Keratinocyte (primary cell): Measurements from ENCODE around the gene ANKS1B. TPM values are rescaled to one million over a fixed set of nuclear protein-coding genes. Genes with fewer than 3 reads are reported as not detected.

Experiments used
- DNase-seq: peaks from one replicate; pipeline ENCODE4 v3.0.0-alpha.2; 2011; ENCODE audit warnings: low read depth, missing footprints, low spot score
- FAIRE-seq: peaks from 2 replicates; lab custom pipeline; 2011; peaks lifted over from hg19 to GRCh38; lab: Jason Lieb, UNC
- H2AFZ ChIP-seq: 2 replicates; pipeline ENCODE4 v1.6.0; 2012; ENCODE audit warnings: low read length, control low read depth, inconsistent platforms; ENCODE audit not compliant: control insufficient read depth
- H3K27ac ChIP-seq: 2 replicates; pipeline ENCODE4 v1.5.1; 2011; ENCODE audit warnings: low read length; ENCODE audit not compliant: control insufficient read depth, insufficient read depth
- H3K27me3 ChIP-seq: 3 replicates; pipeline ENCODE4 v1.6.0; 2011; ENCODE audit warnings: low read length; ENCODE audit not compliant: control insufficient read depth, insufficient read depth; ENCODE audit errors: extremely low read depth
- H3K36me3 ChIP-seq, 2 experiments: 2 replicates in 1 of 2; 3 replicates in 1 of 2; pipeline ENCODE4 v1.5.1; 2011; ENCODE audit warnings: low read length in 2 of 2, mild to moderate bottlenecking in 1 of 2; ENCODE audit not compliant: control insufficient read depth in 2 of 2, insufficient read depth in 2 of 2; ENCODE audit errors: extremely low read depth in 1 of 2
- H3K4me1 ChIP-seq: 3 replicates; pipeline ENCODE4 v1.5.1; 2011; ENCODE audit warnings: low read length; ENCODE audit not compliant: control insufficient read depth, insufficient read depth; ENCODE audit errors: extremely low read depth
- H3K4me2 ChIP-seq: 3 replicates; pipeline ENCODE4 v1.6.0; 2011; ENCODE audit warnings: low read depth, low read length; ENCODE audit not compliant: control insufficient read depth, insufficient read depth; ENCODE audit errors: extremely low read depth
- H3K4me3 ChIP-seq, 3 experiments: fragments of 200-600 bp in 1 of 3; sonication (generic) in 1 of 3; 2 replicates in 2 of 3; 3 replicates in 1 of 3; pipeline ENCODE4 v1.5.1; 2011 to 2016; ENCODE audit warnings: low read length in 3 of 3, mild to moderate bottlenecking in 3 of 3, control low read depth in 2 of 3, inconsistent platforms in 1 of 3, low read depth in 1 of 3, mixed read lengths in 1 of 3, mixed run types in 1 of 3, moderate library complexity in 1 of 3; ENCODE audit not compliant: control insufficient read depth in 2 of 3, insufficient read depth in 2 of 3; ENCODE audit errors: extremely low read depth in 1 of 3
- H3K79me2 ChIP-seq: 2 replicates; pipeline ENCODE4 v1.6.0; 2012; ENCODE audit warnings: low read length; ENCODE audit not compliant: control insufficient read depth, insufficient read depth
- H3K9ac ChIP-seq: 3 replicates; pipeline ENCODE4 v1.6.0; 2011; ENCODE audit warnings: low read length; ENCODE audit not compliant: control insufficient read depth, insufficient read depth; ENCODE audit errors: extremely low read depth
- H3K9me1 ChIP-seq: 3 replicates; pipeline ENCODE4 v1.6.0; 2011; ENCODE audit warnings: low read length; ENCODE audit not compliant: control insufficient read depth, insufficient read depth; ENCODE audit errors: extremely low read depth
- H3K9me3 ChIP-seq: 2 replicates; pipeline ENCODE4 v1.5.1; 2012; ENCODE audit warnings: low read depth, low read length; ENCODE audit not compliant: control insufficient read depth
- H4K20me1 ChIP-seq: 3 replicates; pipeline ENCODE4 v1.6.0; 2011; ENCODE audit warnings: low read length; ENCODE audit not compliant: control insufficient read depth, insufficient read depth; ENCODE audit errors: extremely low read depth
- CTCF ChIP-seq, 3 experiments: IDR thresholded peaks in 1 of 3; conservative IDR thresholded peaks in 1 of 3; optimal IDR thresholded peaks in 1 of 3; 2 replicates in 2 of 3; 3 replicates in 1 of 3; pipeline versions ENCODE3 to v1.5.1; 2011; ENCODE audit warnings: low read length in 3 of 3, mild to moderate bottlenecking in 3 of 3, moderate library complexity in 2 of 3, control low read depth in 1 of 3, inconsistent platforms in 1 of 3; ENCODE audit not compliant: insufficient read depth in 2 of 3; ENCODE audit errors: extremely low read depth in 1 of 3
- EZH2 ChIP-seq: IDR thresholded peaks from one replicate; pipeline ENCODE4 v1.6.1; 2012; ENCODE audit warnings: inconsistent platforms, mild to moderate bottlenecking, low read length, moderate library complexity
- dilution Hi-C: fragments of 300-500 bp; cut with MboI; formaldehyde crosslinking; loops from one replicate; pipeline ENCODE4 v1.7.0; 2020; ENCODE audit warnings: low sequenced_read_pairs; ENCODE audit not compliant: extremely low pct_ligation_motif_present
- polyA plus RNA-seq, 5 experiments: library from polyadenylated mRNA; depleted of rRNA in 3 of 5; stranded (reverse) in 3 of 5; stranded (forward) in 1 of 5; unstranded in 1 of 5; fragments of >200 nt; gene quantifications; 1 replicate in 1 of 5; 2 replicates in 3 of 5; 3 replicates in 1 of 5; pipeline versions ENCODE4 v1.2.1 to v1.2.3, GENCODE V29; 2011 to 2012; ENCODE audit warnings: missing spikeins in 2 of 5, low read depth in 1 of 5, low replicate concordance in 1 of 5

Gene ANKS1B
- polyA plus RNA-seq, 1 donor (not counting 4 experiments of a cell fraction or from before 2014, with no cell fraction given): not detected

GRCh38 chr12:98744680-98745079 lies 1240.1 kb downstream of the ANKS1B start:
- no peak for FAIRE-seq
- dilution Hi-C loops: no loop called here
- H3K36me3 ChIP-seq: no peaks in the 10 kb centered on the region
- H3K4me2 ChIP-seq: no peak overlapping the region
- DNase-seq: no peak
- TF ChIP-seq CTCF (optimal IDR thresholded peaks at IDR 0.05 in 1 of 3, IDR thresholded peaks at IDR 0.05 in 1 of 3, conservative IDR thresholded peaks at IDR 0.05 in 1 of 3; ENCODE audit: extremely low read depth in 1 of 3, insufficient read depth in 2 of 3, low read length in 3 of 3) (no peak), EZH2 (no peak)
- H3K4me1 ChIP-seq: peaks cover 9% of the 10 kb centered on the region
- no peak overlapping the region for H2AFZ ChIP-seq
- no peaks in the 10 kb centered on the region for H3K9me3 ChIP-seq
- H3K79me2 ChIP-seq: no peaks in the 10 kb centered on the region
- H4K20me1 ChIP-seq: no peaks in the 10 kb centered on the region
- H3K4me3 ChIP-seq: no peak overlapping the region
- peaks cover 16% of the 10 kb centered on the region for H3K27me3 ChIP-seq
- H3K9ac ChIP-seq: no peak overlapping the region
- no peaks in the 10 kb centered on the region for H3K9me1 ChIP-seq
- no peak overlapping the region for H3K27ac ChIP-seq

- no peaks in the 10 kb centered on the region for H3K9me3 ChIP-seq
Measured at GRCh38 chr12:98743362-98743953, 1241.3 kb downstream of the ANKS1B start.

More at GRCh38 chr12:98743362-98743953, 1241.3 kb downstream of the ANKS1B start:
- Histone ChIP-seq H3K4me3 (no peak overlapping the region), H3K36me3 (no peaks in the 10 kb centered on the region), H3K9me1 (no peaks in the 10 kb centered on the region), H3K4me1 (peaks cover 9% of the 10 kb centered on the region), H4K20me1 (no peaks in the 10 kb centered on the region), H3K27me3 (peaks cover 16% of the 10 kb centered on the region), H3K9ac (no peak overlapping the region), H3K4me2 (no peak overlapping the region), H3K79me2 (no peaks in the 10 kb centered on the region), H2AFZ (no peak overlapping the region), H3K27ac (no peak overlapping the region)
- DNase-seq (no peak), FAIRE-seq (no peak)
- peak; percentile 33 to 50 (median 43) for TF ChIP-seq CTCF (optimal IDR thresholded peaks at IDR 0.05 in 1 of 3, IDR thresholded peaks at IDR 0.05 in 1 of 3, conservative IDR thresholded peaks at IDR 0.05 in 1 of 3; ENCODE audit: extremely low read depth in 1 of 3, insufficient read depth in 2 of 3, low read length in 3 of 3)
- no peak for TF ChIP-seq EZH2
- dilution Hi-C loops: no loop called here
